K562 (cell line): ENCODE measurements around the gene OXSR1. TPM values are rescaled to one million over a fixed set of nuclear protein-coding genes. Genes with fewer than 3 reads are reported as not detected.

Experiments used
- CHAMP1 ChIP-seq: fragments of 450-650 bp; IDR thresholded peaks from 2 replicates; pipeline ENCODE4 v1.6.1; 2016; ENCODE audit warnings: mild to moderate bottlenecking
- CHD2 ChIP-seq: IDR thresholded peaks from 2 replicates; pipeline ENCODE4 v1.6.1; 2011; ENCODE audit warnings: low read depth, low read length
- FOXJ3 ChIP-seq: sonication (generic); formaldehyde crosslinking; IDR thresholded peaks from 2 replicates; pipeline ENCODE4 v1.4.0; 2020; ENCODE audit warnings: mild to moderate bottlenecking, missing genetic modification reagents
- HDAC8 ChIP-seq: fragments of 450-650 bp; IDR thresholded peaks from 2 replicates; pipeline ENCODE4 v1.6.1; 2016; ENCODE audit warnings: mild to moderate bottlenecking, missing genetic modification characterization, moderate library complexity, missing compliant biosample characterization
- HOMEZ ChIP-seq: fragments of 250-450 bp; sonication (Bioruptor Pico); IDR thresholded peaks from 2 replicates; pipeline ENCODE4 v1.4.0; 2020; ENCODE audit warnings: mild to moderate bottlenecking, moderate library complexity
- ILF3 ChIP-seq: fragments of 450-650 bp; IDR thresholded peaks from 2 replicates; pipeline ENCODE4 v1.6.1; 2018; ENCODE audit warnings: antibody characterized with exemption, mild to moderate bottlenecking, moderate library complexity, borderline replicate concordance
- LEF1 ChIP-seq: fragments of 450-650 bp; IDR thresholded peaks from 2 replicates; pipeline ENCODE4 v1.6.1; 2016; ENCODE audit warnings: mild to moderate bottlenecking
- NCOR1 ChIP-seq: fragments of 450-650 bp; IDR thresholded peaks from 2 replicates; pipeline ENCODE4 v1.6.1; 2016; ENCODE audit warnings: mild to moderate bottlenecking, moderate library complexity
- NR2C2 ChIP-seq, 2 experiments: fragments of 200-800 bp in 1 of 2; sonication (Bioruptor generic) in 1 of 2; sonication (generic) in 1 of 2; formaldehyde crosslinking in 1 of 2; IDR thresholded peaks; 2 replicates each; pipeline versions ENCODE4 v1.6.1 to v1.8.0; 2016 to 2022; ENCODE audit warnings: mild to moderate bottlenecking in 1 of 2, missing compliant biosample characterization in 1 of 2, missing genetic modification characterization in 1 of 2, missing genetic modification reagents in 1 of 2
- PHTF2 ChIP-seq: fragments of 250-450 bp; sonication (Bioruptor Pico); IDR thresholded peaks from 2 replicates; pipeline ENCODE4 v1.5.0; 2021; ENCODE audit warnings: mild to moderate bottlenecking
- SAFB ChIP-seq: fragments of 200-400 bp; formaldehyde crosslinking; IDR thresholded peaks from 2 replicates; pipeline ENCODE4 v1.6.1; 2017; ENCODE audit warnings: low read depth, low read length, borderline replicate concordance
- ZBTB40 ChIP-seq, 2 experiments: fragments of 450-650 bp in 1 of 2; sonication (generic) in 1 of 2; formaldehyde crosslinking in 1 of 2; IDR thresholded peaks; 2 replicates each; pipeline versions ENCODE4 v1.7.1 to v1.9.0; 2016 to 2022; ENCODE audit warnings: inconsistent platforms in 1 of 2, mild to moderate bottlenecking in 1 of 2, missing genetic modification reagents in 1 of 2
- ZNF354B ChIP-seq: fragments of 250-450 bp; sonication (Bioruptor Pico); IDR thresholded peaks from 2 replicates; pipeline ENCODE4 v1.4.0; 2020
- polyA plus RNA-seq, 8 experiments: library from polyadenylated mRNA; depleted of rRNA in 4 of 8; stranded (reverse) in 5 of 8; unstranded in 3 of 8; fragments of >200 nt; fragmentation: Nextera tagmentation in 2 of 8; fragmentation: Illumina TruSeq in 1 of 8; extraction: Ambion mirVana in 2 of 8; extraction: Trizol in 1 of 8; gene quantifications; 2 replicates each; pipeline versions ENCODE4 v1.2.1 to v1.2.3, GENCODE V29; 2011 to 2014; ENCODE audit warnings: inconsistent platforms in 1 of 8, missing spikeins in 1 of 8
- total RNA-seq, 7 experiments: library from RNA; depleted of rRNA in 6 of 7; stranded (reverse); fragments of >200 nt in 6 of 7; fragmentation: Illumina TruSeq in 2 of 7; extraction: Trizol in 2 of 7; gene quantifications; 2 replicates each; pipeline versions ENCODE4 v1.2.1 to v1.2.3, GENCODE V29; 2011 to 2021; ENCODE audit warnings: low replicate concordance in 1 of 7

OXSR1 gene
- total and polyA plus RNA-seq, 9 of the 15 experiments (the other 6 are each of a cell fraction or from before 2014, with no cell fraction given): 15.7 to 87.6 (median 48.7) TPM

- no peak for TF ChIP-seq CHAMP1
- TF ChIP-seq NR2C2 (CRISPR knock-in tag; IDR thresholded peaks at IDR 0.05): no peak
- TF ChIP-seq NR2C2 (tag; IDR thresholded peaks at IDR 0.05): peak; percentile 83
- no peak for TF ChIP-seq FOXJ3 (CRISPR knock-in tag)
- no peak for TF ChIP-seq ILF3
- no peak for TF ChIP-seq NCOR1
- peak; percentile 60 for TF ChIP-seq ZBTB40 (IDR thresholded peaks at IDR 0.05)
- TF ChIP-seq ZBTB40 (CRISPR knock-in tag; IDR thresholded peaks at IDR 0.05): no peak
- peak; percentile 43; the same call in 1 of the 2 replicates for TF ChIP-seq HDAC8 (tag)
- TF ChIP-seq PHTF2: no peak
- no peak for TF ChIP-seq LEF1
- TF ChIP-seq HOMEZ (CRISPR knock-in tag): peak; percentile 5; the same call in 1 of the 2 replicates
- 0 out of 2 replicates have a peak, but pooled peaks have one; percentile 30 for TF ChIP-seq ZNF354B
- peak; percentile 24; the same call in 1 of the 2 replicates for TF ChIP-seq CHD2
- TF ChIP-seq SAFB: no peak
Observed at GRCh38 chr3:38136777-38137614, 28.3 kb upstream of the OXSR1 start, which contains the start of gene ACAA1 (continued).
